ENCODE results near the gene CDC42EP4.

The CDC42EP4 gene

GRCh38 chr17:73285916-73286862 lies 25.6 kb downstream of the CDC42EP4 start:
- ATAC-seq (ENCODE audit: insufficient read depth, low read depth) (no peak), DNase-seq (no peak)
- H2AFZ ChIP-seq (ENCODE audit: low read depth, low read length), result no peak overlapping the region
- no peak overlapping the region for H3K27ac ChIP-seq (ENCODE audit: low read length)
- peaks cover 5% of the 10 kb centered on the region; the same call in 1 of the 2 replicates for H4K20me1 ChIP-seq (ENCODE audit: insufficient read depth, low read length)
- H3K9ac ChIP-seq (ENCODE audit: low read depth, low read length), result no peak overlapping the region
- TF ChIP-seq EZH2 (IDR thresholded peaks at IDR 0.05; ENCODE audit: borderline replicate concordance, low read depth, low read length, severe bottlenecking), result no peak
- TF ChIP-seq, protein P1, sequence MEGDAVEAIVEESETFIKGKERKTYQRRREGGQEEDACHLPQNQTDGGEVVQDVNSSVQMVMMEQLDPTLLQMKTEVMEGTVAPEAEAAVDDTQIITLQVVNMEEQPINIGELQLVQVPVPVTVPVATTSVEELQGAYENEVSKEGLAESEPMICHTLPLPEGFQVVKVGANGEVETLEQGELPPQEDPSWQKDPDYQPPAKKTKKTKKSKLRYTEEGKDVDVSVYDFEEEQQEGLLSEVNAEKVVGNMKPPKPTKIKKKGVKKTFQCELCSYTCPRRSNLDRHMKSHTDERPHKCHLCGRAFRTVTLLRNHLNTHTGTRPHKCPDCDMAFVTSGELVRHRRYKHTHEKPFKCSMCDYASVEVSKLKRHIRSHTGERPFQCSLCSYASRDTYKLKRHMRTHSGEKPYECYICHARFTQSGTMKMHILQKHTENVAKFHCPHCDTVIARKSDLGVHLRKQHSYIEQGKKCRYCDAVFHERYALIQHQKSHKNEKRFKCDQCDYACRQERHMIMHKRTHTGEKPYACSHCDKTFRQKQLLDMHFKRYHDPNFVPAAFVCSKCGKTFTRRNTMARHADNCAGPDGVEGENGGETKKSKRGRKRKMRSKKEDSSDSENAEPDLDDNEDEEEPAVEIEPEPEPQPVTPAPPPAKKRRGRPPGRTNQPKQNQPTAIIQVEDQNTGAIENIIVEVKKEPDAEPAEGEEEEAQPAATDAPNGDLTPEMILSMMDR (IDR thresholded peaks at IDR 0.05; ENCODE audit: borderline replicate concordance, extremely low read depth, low read length, poor library complexity, severe bottlenecking), result no peak
- no peaks in the 10 kb centered on the region for H3K4me1 ChIP-seq (ENCODE audit: insufficient read depth, low read length)
- H3K9me3 ChIP-seq (ENCODE audit: insufficient read depth, low read length, severe bottlenecking), result no peaks in the 10 kb centered on the region
- no peaks in the 10 kb centered on the region for H3K36me3 ChIP-seq (ENCODE audit: insufficient read depth, low read length)
- no peaks in the 10 kb centered on the region for H3K79me2 ChIP-seq (ENCODE audit: insufficient read depth, low read length)
- no peaks in the 10 kb centered on the region for H3K27me3 ChIP-seq (ENCODE audit: insufficient read depth, low read length, poor library complexity)
- no peak overlapping the region for H3K4me2 ChIP-seq (ENCODE audit: insufficient read depth, low read length)
- H3K4me3 ChIP-seq (ENCODE audit: low read depth in 1 of 2, low read length in 2 of 2), result no peak overlapping the region

GRCh38 chr17:73285603-73285908 lies 26.2 kb downstream of the CDC42EP4 start:
- Histone ChIP-seq H3K36me3 (ENCODE audit: insufficient read depth, low read length) (no peaks in the 10 kb centered on the region), H3K27me3 (ENCODE audit: insufficient read depth, low read length, poor library complexity) (no peaks in the 10 kb centered on the region), H4K20me1 (ENCODE audit: insufficient read depth, low read length) (peaks cover 5% of the 10 kb centered on the region; the same call in 1 of the 2 replicates), H2AFZ (ENCODE audit: low read depth, low read length) (no peak overlapping the region), H3K79me2 (ENCODE audit: insufficient read depth, low read length) (no peaks in the 10 kb centered on the region), H3K27ac (ENCODE audit: low read length) (no peak overlapping the region), H3K4me3 (ENCODE audit: low read depth in 1 of 2, low read length in 2 of 2) (no peak overlapping the region), H3K4me1 (ENCODE audit: insufficient read depth, low read length) (no peaks in the 10 kb centered on the region), H3K4me2 (ENCODE audit: insufficient read depth, low read length) (no peak overlapping the region), H3K9ac (ENCODE audit: low read depth, low read length) (no peak overlapping the region), H3K9me3 (ENCODE audit: insufficient read depth, low read length, severe bottlenecking) (no peaks in the 10 kb centered on the region)
- ATAC-seq (ENCODE audit: insufficient read depth, low read depth), result no peak
- no peak for DNase-seq
- TF ChIP-seq, protein P1 (IDR thresholded peaks at IDR 0.05; ENCODE audit: borderline replicate concordance, extremely low read depth, low read length, poor library complexity, severe bottlenecking), result no peak
- no peak for TF ChIP-seq EZH2 (IDR thresholded peaks at IDR 0.05; ENCODE audit: borderline replicate concordance, low read depth, low read length, severe bottlenecking)

GRCh38 chr17:73284906-73285602 lies 26.7 kb downstream of the CDC42EP4 start:
- Histone ChIP-seq H3K9me3 (ENCODE audit: insufficient read depth, low read length, severe bottlenecking) (no peaks in the 10 kb centered on the region), H3K36me3 (ENCODE audit: insufficient read depth, low read length) (no peaks in the 10 kb centered on the region), H4K20me1 (ENCODE audit: insufficient read depth, low read length) (peaks cover 5% of the 10 kb centered on the region; the same call in 1 of the 2 replicates), H3K27ac (ENCODE audit: low read length) (no peak overlapping the region), H3K4me2 (ENCODE audit: insufficient read depth, low read length) (no peak overlapping the region), H3K4me3 (ENCODE audit: low read depth in 1 of 2, low read length in 2 of 2) (no peak overlapping the region), H2AFZ (ENCODE audit: low read depth, low read length) (no peak overlapping the region), H3K27me3 (ENCODE audit: insufficient read depth, low read length, poor library complexity) (no peaks in the 10 kb centered on the region), H3K9ac (ENCODE audit: low read depth, low read length) (no peak overlapping the region), H3K79me2 (ENCODE audit: insufficient read depth, low read length) (no peaks in the 10 kb centered on the region), H3K4me1 (ENCODE audit: insufficient read depth, low read length) (no peaks in the 10 kb centered on the region)
- DNase-seq, result no peak
- ATAC-seq (ENCODE audit: insufficient read depth, low read depth), result no peak
- no peak for TF ChIP-seq EZH2 (IDR thresholded peaks at IDR 0.05; ENCODE audit: borderline replicate concordance, low read depth, low read length, severe bottlenecking)
- TF ChIP-seq, protein P1 (IDR thresholded peaks at IDR 0.05; ENCODE audit: borderline replicate concordance, extremely low read depth, low read length, poor library complexity, severe bottlenecking), result no peak

All from DND-41 (cell line).